Activated CD4-positive, alpha-beta T cell treated with anti-CD3 and anti-CD28 coated beads, Interleukin-2, amount 10 ng/mL, durations not matched to agents 24 days and 14 days (primary cell): ENCODE measurements around the gene HSD17B4. TPM values are rescaled to one million over a fixed set of nuclear protein-coding genes. Genes with fewer than 3 reads are reported as not detected.
"Not testable (repeated sequence)": the region's sequence is repeated elsewhere in the genome, so short reads cannot be mapped to it uniquely, and the experiment has no call there.

ENCODE experiments used
- DNase-seq: peaks from one replicate; pipeline ENCODE4 v3.0.0; 2022
- H3K27ac Mint-ChIP-seq: one replicate; pipeline ENCODE4 v1.8.0; 2022; ENCODE audit warnings: mild to moderate bottlenecking, mixed read lengths
- H3K27me3 Mint-ChIP-seq: one replicate; pipeline ENCODE4 v1.8.0; 2022; ENCODE audit warnings: mixed read lengths
- H3K36me3 Mint-ChIP-seq: one replicate; pipeline ENCODE4 v1.8.0; 2022; ENCODE audit warnings: low read depth, mild to moderate bottlenecking, mixed read lengths
- H3K4me1 Mint-ChIP-seq: one replicate; pipeline ENCODE4 v1.8.0; 2021; ENCODE audit warnings: mixed read lengths
- H3K4me3 Mint-ChIP-seq: one replicate; pipeline ENCODE4 v1.8.0; 2022; ENCODE audit warnings: mild to moderate bottlenecking, moderate library complexity, mixed read lengths
- H3K9me3 Mint-ChIP-seq: one replicate; pipeline ENCODE4 v1.8.0; 2021; ENCODE audit warnings: mixed read lengths
- intact Hi-C: fragments of 100-400 bp; cut with micrococcal nuclease; formaldehyde crosslinking; loops from one replicate; pipeline ENCODE4 v1.15.1; 2023
- total RNA-seq: library from RNA; stranded (reverse); gene quantifications from 2 replicates; pipeline ENCODE4 v1.2.3, GENCODE V29; 2022

The HSD17B4 gene
- total RNA-seq, 1 donor from 2014 or later, result 52.5 TPM

DNA sequence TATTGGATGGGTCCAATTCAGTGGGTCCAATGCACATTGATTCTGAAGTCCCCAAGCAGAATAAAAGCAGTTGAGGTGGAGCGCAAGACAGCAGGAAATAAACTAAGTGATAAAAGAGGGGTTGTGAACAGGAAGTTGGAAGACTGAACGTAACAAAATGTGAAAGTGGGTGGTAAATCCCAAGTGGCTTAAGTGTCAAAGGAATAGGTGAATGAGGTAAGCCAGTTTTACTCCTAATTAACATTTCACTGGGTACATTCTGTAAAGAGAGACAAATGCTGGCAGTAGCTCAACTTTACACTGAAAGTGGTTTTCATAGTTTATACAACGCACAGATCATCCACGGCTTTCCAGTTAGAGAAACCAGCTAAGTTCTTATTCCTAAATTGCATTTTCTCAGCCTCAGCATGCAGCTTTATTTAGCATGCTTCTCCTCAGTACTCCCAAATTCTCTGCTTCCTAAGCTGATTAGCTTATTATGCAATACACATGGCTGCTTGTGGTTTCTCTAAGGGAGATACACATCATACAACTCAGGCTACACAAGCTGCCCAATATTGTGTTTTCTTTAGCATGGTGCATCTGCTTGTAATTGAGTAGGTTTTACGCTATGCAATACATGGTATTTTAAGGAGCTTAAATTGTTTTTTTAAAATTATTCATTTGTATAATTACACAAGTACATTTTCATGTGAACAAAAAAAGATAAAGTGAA, 34.2 kb upstream of the HSD17B4 start:
- peaks cover 7% of the 10 kb centered on the region for H3K27me3 Mint-ChIP-seq
- no peaks in the 10 kb centered on the region for H3K9me3 Mint-ChIP-seq
- intact Hi-C loops, result no loop called here
- H3K4me1 Mint-ChIP-seq, result peaks cover 13% of the 10 kb centered on the region
- no peak overlapping the region for H3K4me3 Mint-ChIP-seq
- H3K36me3 Mint-ChIP-seq, result no peaks in the 10 kb centered on the region
- no peak for DNase-seq
- H3K27ac Mint-ChIP-seq, result no peak overlapping the region

DNA sequence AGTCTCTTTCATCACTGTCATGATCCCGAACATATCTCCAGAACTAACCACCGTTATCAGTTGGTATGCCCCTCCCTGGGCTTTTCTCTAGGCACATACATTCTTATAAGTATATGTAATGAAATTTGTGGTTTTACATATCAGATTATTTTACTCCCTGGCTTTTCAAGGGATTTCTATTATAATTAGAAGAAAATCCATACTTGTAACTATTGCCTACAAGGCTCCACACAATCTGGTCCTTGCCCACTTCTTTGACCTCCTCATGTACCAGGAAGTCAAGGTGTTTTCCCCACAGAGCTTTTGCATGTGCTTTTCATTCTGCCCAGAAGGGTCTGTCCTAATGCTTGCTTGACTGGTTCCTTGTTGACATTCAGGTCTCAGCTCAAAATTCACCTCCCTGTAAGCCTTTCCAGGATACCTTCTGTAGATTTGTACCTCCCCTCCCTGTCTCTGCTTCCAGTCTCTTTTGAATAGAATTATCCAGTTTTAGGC, 33.6 kb upstream of the HSD17B4 start:
- intact Hi-C loops, result no loop called here
- Mint-ChIP-seq H3K4me1 (peaks cover 13% of the 10 kb centered on the region), H3K27me3 (peaks cover 7% of the 10 kb centered on the region), H3K27ac (no peak overlapping the region), H3K4me3 (no peak overlapping the region), H3K36me3 (no peaks in the 10 kb centered on the region), H3K9me3 (no peaks in the 10 kb centered on the region)
- no peak for DNase-seq

DNA sequence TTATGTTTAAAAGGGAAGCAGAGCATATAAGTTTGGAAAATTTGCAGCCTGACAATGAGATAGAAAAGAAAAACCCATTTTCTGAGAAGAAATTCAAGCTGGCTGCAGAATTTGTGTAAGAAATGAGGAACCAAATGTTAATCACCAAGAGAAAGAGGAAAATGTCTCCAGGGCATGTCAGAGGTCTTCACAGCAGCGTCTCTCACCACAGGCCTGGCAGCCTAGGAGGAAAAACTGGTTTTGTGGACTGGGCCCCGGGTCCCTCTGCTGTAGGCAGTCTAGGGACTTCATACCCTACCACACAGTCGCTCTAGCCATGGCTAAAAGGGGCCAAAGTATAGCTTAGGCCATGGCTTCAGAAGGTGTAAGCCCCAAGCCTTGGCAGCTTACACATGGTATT, 32.1 kb upstream of the HSD17B4 start:
- Mint-ChIP-seq H3K4me3 (no peak overlapping the region), H3K36me3 (no peaks in the 10 kb centered on the region), H3K27me3 (no peaks in the 10 kb centered on the region), H3K27ac (no peak overlapping the region), H3K9me3 (no peaks in the 10 kb centered on the region), H3K4me1 (peaks cover 10% of the 10 kb centered on the region)
- intact Hi-C loops, result no loop called here
- DNase-seq, result no peak

DNA sequence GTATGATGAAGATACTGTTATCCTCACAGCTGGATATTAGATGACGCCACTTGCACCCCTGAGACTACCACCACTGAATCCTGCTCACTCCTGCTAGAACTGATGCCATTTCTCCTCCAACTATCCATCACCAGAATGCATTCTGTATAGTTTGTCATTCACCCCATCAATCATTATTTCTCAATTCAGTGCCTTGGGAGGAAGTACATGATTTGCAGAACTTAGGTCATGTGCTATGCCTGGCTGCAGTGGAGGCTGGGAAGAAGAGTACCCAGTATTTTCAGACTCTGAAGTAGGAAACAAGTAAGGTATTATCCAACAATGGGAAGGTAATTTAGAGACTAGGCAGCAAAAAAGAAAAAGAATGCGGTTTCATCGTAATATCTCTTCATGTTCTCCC, 26.2 kb upstream of the HSD17B4 start:
- Mint-ChIP-seq H3K27ac (no peak overlapping the region), H3K9me3 (no peaks in the 10 kb centered on the region), H3K4me3 (no peak overlapping the region), H3K36me3 (no peaks in the 10 kb centered on the region), H3K27me3 (no peaks in the 10 kb centered on the region), H3K4me1 (no peaks in the 10 kb centered on the region)
- no peak for DNase-seq
- intact Hi-C loops, result no loop called here

DNA sequence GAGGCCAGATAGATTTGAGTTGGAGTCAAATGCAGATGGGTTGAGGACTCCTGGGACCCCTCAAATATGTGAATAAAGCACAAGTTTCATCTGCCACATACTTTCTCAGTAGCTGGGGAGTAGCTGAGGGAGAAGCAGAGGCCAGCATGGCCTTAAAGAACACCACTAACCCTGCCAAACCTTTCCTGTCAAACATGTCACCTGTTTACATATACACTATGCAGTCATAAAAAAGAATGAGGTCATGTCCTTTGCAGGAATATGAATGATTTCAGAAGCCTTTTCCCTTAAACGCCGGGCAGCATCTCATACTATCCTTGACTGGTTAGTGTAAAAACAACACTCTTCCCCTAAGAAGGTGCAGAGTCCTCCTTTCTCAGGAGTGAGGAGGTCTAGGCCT, 25.2 kb upstream of the HSD17B4 start:
- H3K36me3 Mint-ChIP-seq, result no peaks in the 10 kb centered on the region
- H3K27ac Mint-ChIP-seq, result no peak overlapping the region
- H3K27me3 Mint-ChIP-seq, result no peaks in the 10 kb centered on the region
- no peak for DNase-seq
- no peaks in the 10 kb centered on the region for H3K4me1 Mint-ChIP-seq
- H3K9me3 Mint-ChIP-seq, result peaks cover 6% of the 10 kb centered on the region
- H3K4me3 Mint-ChIP-seq, result no peak overlapping the region
- intact Hi-C loops, result no loop called here

DNA sequence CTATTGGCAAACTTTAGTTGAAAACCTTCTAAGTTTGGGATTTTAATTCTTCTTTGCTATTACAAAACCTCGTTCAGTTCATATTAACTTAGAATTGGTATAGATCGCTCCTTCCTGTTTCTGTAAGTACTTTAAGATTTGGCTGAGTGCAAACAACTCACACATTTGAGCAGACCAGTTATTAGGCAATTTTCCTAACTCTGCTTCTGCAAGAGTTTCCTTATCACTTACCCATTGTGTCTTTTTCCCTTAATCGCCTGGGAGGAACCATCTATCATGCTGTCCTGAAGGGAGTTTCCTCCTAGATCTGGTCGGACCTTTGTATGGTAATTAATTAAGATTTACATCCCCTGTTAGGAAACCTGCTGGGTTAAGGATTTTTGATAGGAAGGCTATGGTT, 24.7 kb upstream of the HSD17B4 start:
- H3K36me3 Mint-ChIP-seq, H3K4me1 Mint-ChIP-seq, H3K4me3 Mint-ChIP-seq, DNase-seq, H3K27me3 Mint-ChIP-seq, intact Hi-C loops, H3K9me3 Mint-ChIP-seq, H3K27ac Mint-ChIP-seq: not testable (repeated sequence)

DNA sequence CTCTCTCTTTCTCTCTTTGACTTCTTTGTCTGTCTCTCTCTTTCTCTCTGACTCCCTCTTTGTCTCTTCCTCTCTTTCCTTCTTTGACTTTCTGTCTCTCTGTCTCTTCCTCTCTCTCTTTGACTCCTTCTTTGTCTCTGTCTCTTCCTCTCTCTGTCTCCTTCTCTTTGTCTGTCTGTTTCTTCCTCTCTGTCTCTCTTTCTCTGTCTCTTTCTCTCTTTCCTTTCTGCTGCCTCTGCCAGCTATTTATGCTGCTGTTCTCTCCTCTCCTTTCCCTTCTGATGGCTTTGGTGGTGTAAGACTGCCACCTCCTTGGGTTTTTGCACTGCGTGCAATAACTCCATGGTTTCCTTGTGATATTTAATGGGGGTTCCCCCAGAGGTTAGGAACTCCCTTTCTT, 24.1 kb upstream of the HSD17B4 start:
- not testable (repeated sequence) for H3K36me3 Mint-ChIP-seq, H3K4me3 Mint-ChIP-seq, H3K27me3 Mint-ChIP-seq

DNA sequence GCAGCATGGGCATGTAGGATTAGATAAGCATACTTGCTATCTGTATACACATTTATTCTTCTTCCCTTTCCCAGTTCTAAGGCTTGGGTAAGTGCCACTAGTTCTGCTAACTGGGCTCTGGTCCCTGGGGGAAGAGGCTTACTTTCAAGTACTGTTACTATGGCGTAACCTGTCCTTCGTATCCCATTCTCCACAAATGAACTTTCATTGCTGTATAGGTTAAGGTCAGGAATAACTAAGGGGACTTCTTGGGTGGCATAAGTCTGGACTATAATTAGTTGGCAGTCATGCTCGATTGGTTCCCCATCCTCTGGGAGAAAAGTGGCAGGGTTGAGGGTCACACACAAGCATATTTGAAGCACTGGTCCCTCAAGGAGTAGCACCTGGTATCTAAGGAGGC, 23.7 kb upstream of the HSD17B4 start:
- intact Hi-C loops, H3K36me3 Mint-ChIP-seq, H3K27me3 Mint-ChIP-seq, H3K9me3 Mint-ChIP-seq, H3K4me1 Mint-ChIP-seq, H3K4me3 Mint-ChIP-seq, DNase-seq, H3K27ac Mint-ChIP-seq: not testable (repeated sequence)

More for the DNA sequence above, 24.1 kb upstream of the HSD17B4 start:
- DNase-seq, intact Hi-C loops, H3K27ac Mint-ChIP-seq, H3K4me1 Mint-ChIP-seq, H3K9me3 Mint-ChIP-seq: not testable (repeated sequence)

DNA sequence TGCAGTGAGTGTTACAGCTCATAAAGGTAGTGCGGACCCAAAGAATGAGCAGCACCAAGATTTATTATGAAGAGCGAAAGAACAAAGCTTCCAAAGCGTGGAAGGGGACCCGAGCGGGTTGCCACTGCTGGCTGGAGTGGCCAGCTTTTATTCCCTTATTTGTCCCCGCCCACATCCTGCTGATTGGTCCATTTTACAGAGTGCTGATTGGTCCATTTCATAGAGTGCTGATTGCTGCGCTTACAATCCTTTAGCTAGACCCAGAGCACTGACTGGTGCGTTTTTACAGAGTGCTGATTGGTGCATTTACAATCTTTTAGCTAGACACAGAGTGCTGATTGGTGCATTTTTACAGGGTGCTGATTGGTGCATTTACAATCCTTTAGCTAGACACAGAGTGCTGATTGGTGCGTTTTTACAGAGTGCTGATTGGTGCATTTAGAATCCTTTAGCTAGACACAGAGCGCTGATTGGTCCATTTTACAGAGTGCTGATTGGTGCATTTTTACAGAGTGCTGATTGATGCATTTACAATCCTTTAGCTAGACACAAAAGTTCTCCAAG, 19.5 kb upstream of the HSD17B4 start:
- intact Hi-C loops, H3K9me3 Mint-ChIP-seq, H3K27ac Mint-ChIP-seq, H3K36me3 Mint-ChIP-seq, DNase-seq, H3K27me3 Mint-ChIP-seq, H3K4me3 Mint-ChIP-seq: not testable (repeated sequence)
- H3K4me1 Mint-ChIP-seq, result peaks cover 11% of the 10 kb centered on the region

DNA sequence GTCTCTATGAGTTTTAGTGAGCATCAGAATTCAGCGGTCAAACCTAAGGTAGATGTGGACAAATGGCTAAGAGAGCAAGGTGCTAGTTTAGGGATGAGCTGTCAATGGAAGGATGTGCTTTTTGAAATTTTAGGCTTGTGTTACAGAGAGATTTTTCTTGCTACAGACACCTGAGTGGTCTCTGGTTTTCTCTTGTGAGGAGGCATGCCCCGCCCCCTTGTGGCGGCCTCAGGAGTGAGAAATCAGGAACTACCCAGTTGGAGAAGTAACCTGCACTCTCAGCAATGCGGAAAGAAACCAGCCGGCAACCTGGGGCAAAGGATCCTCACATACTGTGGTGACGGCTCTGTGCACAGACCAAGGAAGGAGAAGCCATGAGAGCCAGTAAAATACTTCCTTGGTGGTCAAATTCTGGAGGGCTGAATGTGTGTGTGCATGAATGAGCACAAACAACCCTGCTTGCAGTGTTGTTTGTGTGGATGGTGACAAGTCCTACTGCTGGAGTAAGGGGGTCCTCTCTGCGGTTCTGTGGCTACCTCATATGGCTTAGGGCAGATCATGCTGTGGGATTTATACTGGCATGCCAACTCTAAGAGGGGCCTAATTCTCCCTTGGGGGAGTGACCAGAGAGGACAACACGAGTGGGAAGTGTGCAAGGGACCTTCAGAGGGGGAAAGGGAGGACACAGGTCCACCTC, 16.7 kb upstream of the HSD17B4 start:
- H3K4me3 Mint-ChIP-seq, result no peak overlapping the region
- no peak overlapping the region for H3K27ac Mint-ChIP-seq
- H3K9me3 Mint-ChIP-seq, result peaks cover 14% of the 10 kb centered on the region
- peaks cover 23% of the 10 kb centered on the region for H3K27me3 Mint-ChIP-seq
- peaks cover 13% of the 10 kb centered on the region for H3K4me1 Mint-ChIP-seq
- DNase-seq, result peak; percentile 89
- no peaks in the 10 kb centered on the region for H3K36me3 Mint-ChIP-seq
- intact Hi-C loops, result loop anchor here (1.0 kb wide), 2 partner anchors 413 to 447 kb away; partner anchors contain the start of gene DTWD2

DNA sequence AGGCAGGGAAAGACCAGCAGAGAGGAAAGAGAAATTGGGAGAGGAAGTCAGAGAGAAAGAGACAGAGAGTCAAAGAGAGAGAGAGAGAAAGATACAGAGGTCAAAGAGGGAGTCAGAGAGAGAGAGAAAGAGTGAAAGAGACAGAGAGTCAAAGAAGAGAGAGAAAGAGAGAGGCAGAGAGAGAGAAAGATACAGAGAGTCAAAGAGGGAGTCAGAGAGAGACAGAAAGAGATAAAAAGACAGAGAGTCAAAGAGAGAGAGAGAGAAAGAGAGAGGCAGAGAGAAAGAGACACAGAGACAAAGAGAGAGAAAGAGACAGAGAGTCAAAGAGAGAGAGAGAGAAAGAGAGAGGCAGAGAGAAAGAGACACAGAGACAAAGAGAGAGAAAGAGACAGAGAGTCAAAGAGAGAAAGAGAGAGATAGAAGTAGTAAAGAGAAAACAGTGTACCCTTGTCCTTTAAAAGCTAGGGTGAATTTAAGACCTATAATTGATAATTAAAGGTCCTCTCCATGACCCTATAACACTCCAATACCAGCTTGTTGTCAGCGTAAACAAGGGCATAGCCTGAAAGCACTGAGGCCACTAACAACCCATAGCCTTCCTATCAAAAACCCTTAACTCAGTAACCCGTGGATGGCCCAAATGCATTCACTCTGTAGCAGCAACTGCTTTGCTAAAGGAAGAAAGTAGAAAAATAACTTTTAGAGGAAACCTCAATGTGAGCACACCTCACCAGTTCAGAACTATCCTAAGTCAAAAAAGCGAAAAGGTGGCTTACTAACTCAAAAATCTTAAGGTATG, 14.3 kb upstream of the HSD17B4 start:
- Mint-ChIP-seq H3K4me1 (peaks cover 13% of the 10 kb centered on the region), H3K9me3 (peaks cover 12% of the 10 kb centered on the region), H3K4me3 (peak overlapping the region; percentile 70), H3K27me3 (peaks cover 38% of the 10 kb centered on the region)
- not testable (repeated sequence) for H3K36me3 Mint-ChIP-seq, DNase-seq, H3K27ac Mint-ChIP-seq
- intact Hi-C loops, result loop anchor here (2.0 kb wide), 1 partner anchor 15 kb away; the partner anchor contains the start of gene HSD17B4

DNA sequence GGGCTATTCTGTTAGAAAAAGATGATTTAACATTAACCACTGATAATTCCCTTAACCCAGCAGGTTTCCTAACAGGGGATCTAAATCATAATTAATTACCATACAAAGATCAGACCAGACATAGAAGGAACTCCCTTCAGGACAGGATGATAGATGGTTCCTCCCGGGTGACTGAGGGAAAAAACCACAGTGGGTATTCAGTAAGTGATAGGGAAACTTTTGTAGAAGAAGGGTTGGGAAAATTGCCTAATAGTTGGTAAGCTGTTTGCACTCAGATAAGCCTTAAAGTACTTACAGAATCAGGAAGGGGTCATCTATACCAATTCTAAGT, 13.7 kb upstream of the HSD17B4 start:
- peak overlapping the region; percentile 70 for H3K4me3 Mint-ChIP-seq
- peaks cover 12% of the 10 kb centered on the region for H3K9me3 Mint-ChIP-seq
- H3K27me3 Mint-ChIP-seq, result peaks cover 40% of the 10 kb centered on the region
- not testable (repeated sequence) for H3K27ac Mint-ChIP-seq, DNase-seq, H3K36me3 Mint-ChIP-seq
- intact Hi-C loops, result loop anchor here (2.0 kb wide), 1 partner anchor 14 kb away; the partner anchor contains the start of gene HSD17B4
- H3K4me1 Mint-ChIP-seq, result peaks cover 13% of the 10 kb centered on the region

DNA sequence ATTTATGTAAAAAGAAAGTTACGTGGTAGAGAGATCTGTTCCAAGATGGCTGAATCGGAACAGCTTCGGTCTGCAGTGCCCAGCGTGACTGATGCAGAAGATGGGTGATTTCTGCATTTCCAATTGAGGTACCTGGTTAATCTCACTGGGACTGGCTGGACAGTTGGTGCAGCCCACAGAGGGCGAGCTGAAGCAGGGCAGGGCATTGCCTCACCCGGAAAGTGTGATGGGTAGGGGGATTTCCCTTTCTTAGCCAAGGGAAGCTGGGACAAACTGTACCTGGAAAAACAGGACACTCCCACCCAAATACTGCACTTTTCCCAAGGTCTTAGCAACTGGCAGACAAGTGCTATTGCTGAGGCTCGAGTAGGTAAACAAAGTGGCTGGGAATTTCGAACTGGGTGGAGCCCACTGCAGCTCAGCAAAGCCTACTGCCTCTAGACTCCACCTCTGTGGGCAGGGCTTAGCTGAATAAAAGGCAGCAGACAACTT, 13.1 kb upstream of the HSD17B4 start:
- intact Hi-C loops, result loop anchor here (2.0 kb wide), 1 partner anchor 14 kb away; the partner anchor contains the start of gene HSD17B4
- no peak for DNase-seq
- peaks cover 11% of the 10 kb centered on the region for H3K4me1 Mint-ChIP-seq
- no peaks in the 10 kb centered on the region for H3K36me3 Mint-ChIP-seq
- peaks cover 43% of the 10 kb centered on the region for H3K27me3 Mint-ChIP-seq
- H3K4me3 Mint-ChIP-seq, result peak overlapping the region; percentile 70
- H3K27ac Mint-ChIP-seq, result no peak overlapping the region
- peaks cover 12% of the 10 kb centered on the region for H3K9me3 Mint-ChIP-seq
